Measurements from ENCODE around the gene PSAPL1.

DNA sequence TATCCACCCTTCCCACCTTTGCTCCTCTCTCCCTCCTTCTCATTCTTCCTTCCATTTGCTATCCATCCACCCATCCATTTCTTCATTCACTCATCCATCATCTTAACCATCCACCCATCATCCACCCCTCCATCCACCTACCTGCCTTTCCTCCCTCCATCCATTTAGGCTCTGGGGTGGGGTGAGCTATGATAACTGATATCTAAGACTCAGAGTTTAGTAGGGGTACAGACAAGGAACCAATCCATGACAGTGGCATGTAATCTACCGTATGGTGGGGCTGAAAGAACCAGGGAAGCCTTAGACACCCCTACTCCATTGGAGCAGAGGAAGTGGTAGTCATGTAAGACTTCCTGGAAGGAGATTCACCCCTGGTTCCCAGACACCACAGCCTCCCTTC is 23.2 kb downstream of the PSAPL1 start:
- TF ChIP-seq, protein P1, sequence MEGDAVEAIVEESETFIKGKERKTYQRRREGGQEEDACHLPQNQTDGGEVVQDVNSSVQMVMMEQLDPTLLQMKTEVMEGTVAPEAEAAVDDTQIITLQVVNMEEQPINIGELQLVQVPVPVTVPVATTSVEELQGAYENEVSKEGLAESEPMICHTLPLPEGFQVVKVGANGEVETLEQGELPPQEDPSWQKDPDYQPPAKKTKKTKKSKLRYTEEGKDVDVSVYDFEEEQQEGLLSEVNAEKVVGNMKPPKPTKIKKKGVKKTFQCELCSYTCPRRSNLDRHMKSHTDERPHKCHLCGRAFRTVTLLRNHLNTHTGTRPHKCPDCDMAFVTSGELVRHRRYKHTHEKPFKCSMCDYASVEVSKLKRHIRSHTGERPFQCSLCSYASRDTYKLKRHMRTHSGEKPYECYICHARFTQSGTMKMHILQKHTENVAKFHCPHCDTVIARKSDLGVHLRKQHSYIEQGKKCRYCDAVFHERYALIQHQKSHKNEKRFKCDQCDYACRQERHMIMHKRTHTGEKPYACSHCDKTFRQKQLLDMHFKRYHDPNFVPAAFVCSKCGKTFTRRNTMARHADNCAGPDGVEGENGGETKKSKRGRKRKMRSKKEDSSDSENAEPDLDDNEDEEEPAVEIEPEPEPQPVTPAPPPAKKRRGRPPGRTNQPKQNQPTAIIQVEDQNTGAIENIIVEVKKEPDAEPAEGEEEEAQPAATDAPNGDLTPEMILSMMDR (IDR thresholded peaks at IDR 0.05; ENCODE audit: insufficient read depth, low read depth, low read length) = no peak
- TF ChIP-seq EZH2 (IDR thresholded peaks at IDR 0.05; ENCODE audit: insufficient read depth, low read length) = no peak

Data from astrocyte (in vitro differentiated cells and primary cell).